GM21515 (cell line): Measurements from ENCODE around the gene PHAF1.
"Not testable (repeated sequence)": the region's sequence is repeated elsewhere in the genome, so short reads cannot be mapped to it uniquely, and the experiment has no call there.

Source experiments
- ATAC-seq: cut with Tn5 transposase; IDR thresholded peaks from one replicate; pipeline ENCODE4 v1.9.1; 2021; ENCODE audit not compliant: unreplicated experiment

Gene PHAF1

GRCh38 chr16:67104061-67104460 is 5.7 kb upstream of the PHAF1 start:
- no peak for ATAC-seq

GRCh38 chr16:67104845-67105244 is 4.9 kb upstream of the PHAF1 start:
- no peak for ATAC-seq

GRCh38 chr16:67105246-67105645 is 4.5 kb upstream of the PHAF1 start:
- no peak for ATAC-seq

GRCh38 chr16:67105881-67106280 is 3.9 kb upstream of the PHAF1 start:
- ATAC-seq: no peak

- ATAC-seq: no peak
These were observed 1.3 kb upstream of the PHAF1 start for GRCh38 chr16:67108489-67108888.

- no peak for ATAC-seq
These were observed 772 bp upstream of the PHAF1 start for GRCh38 chr16:67108931-67109406.

- ATAC-seq: no peak
These were observed 2.3 kb downstream of the PHAF1 start for GRCh38 chr16:67111951-67112444.

GRCh38 chr16:67112591-67113399 is 3.1 kb downstream of the PHAF1 start:
- ATAC-seq: no peak

GRCh38 chr16:67114793-67115192 is 5.1 kb downstream of the PHAF1 start:
- no peak for ATAC-seq

- ATAC-seq: no peak
These were observed 5.9 kb downstream of the PHAF1 start for GRCh38 chr16:67115639-67116038.

GRCh38 chr16:67116388-67117311 is 6.9 kb downstream of the PHAF1 start:
- ATAC-seq: no peak

GRCh38 chr16:67117716-67118115 is 8.0 kb downstream of the PHAF1 start:
- ATAC-seq: no peak

GRCh38 chr16:67120025-67120424 is 10.3 kb downstream of the PHAF1 start:
- no peak for ATAC-seq

- not testable (repeated sequence) for ATAC-seq
These were observed 13.1 kb downstream of the PHAF1 start for GRCh38 chr16:67122799-67123198.

- ATAC-seq: no peak
These were observed 18.7 kb downstream of the PHAF1 start for GRCh38 chr16:67128417-67128816.

GRCh38 chr16:67128887-67129286 is 19.1 kb downstream of the PHAF1 start:
- ATAC-seq: no peak

- ATAC-seq: no peak
These were observed 19.7 kb downstream of the PHAF1 start for GRCh38 chr16:67129422-67129821.

- no peak for ATAC-seq
These were observed 27.9 kb downstream of the PHAF1 start for GRCh38 chr16:67137605-67138004.

GRCh38 chr16:67141391-67141790 is 31.6 kb downstream of the PHAF1 start:
- no peak for ATAC-seq

- no peak for ATAC-seq
These were observed 32.6 kb downstream of the PHAF1 start for GRCh38 chr16:67142342-67142741.

GRCh38 chr16:67144943-67145342 is 35.2 kb downstream of the PHAF1 start:
- no peak for ATAC-seq

GRCh38 chr16:67145746-67146145 is 36.0 kb downstream of the PHAF1 start:
- no peak for ATAC-seq
